Skeletal muscle tissue (tissue), 4 donors: ENCODE results near the gene LILRB2. TPM values are rescaled to one million over a fixed set of nuclear protein-coding genes. Genes with fewer than 3 reads are reported as not detected.

Source experiments
- H3K27ac ChIP-seq: one replicate; pipeline ENCODE4 v1.7.0; 2013; ENCODE audit warnings: mild to moderate bottlenecking, low read depth, low read length, inconsistent platforms
- H3K27me3 ChIP-seq, 3 donors: one replicate each; pipeline ENCODE4 v1.7.0; 2013; ENCODE audit warnings: low read length in 3 of 3; ENCODE audit not compliant: control insufficient read depth in 3 of 3, insufficient read depth in 3 of 3
- H3K36me3 ChIP-seq, 3 donors: one replicate each; pipeline ENCODE4 v1.7.0; 2013; ENCODE audit warnings: low read length in 3 of 3; ENCODE audit not compliant: control insufficient read depth in 3 of 3, insufficient read depth in 3 of 3
- H3K4me1 ChIP-seq, 3 donors: one replicate each; pipeline ENCODE4 v1.7.0; 2013; ENCODE audit warnings: low read length in 3 of 3, mild to moderate bottlenecking in 3 of 3; ENCODE audit not compliant: control insufficient read depth in 3 of 3, insufficient read depth in 3 of 3
- H3K4me3 ChIP-seq, 3 donors: one replicate each; pipeline ENCODE4 v1.7.0; 2013; ENCODE audit warnings: low read length in 3 of 3
- H3K9ac ChIP-seq, 3 donors: one replicate each; pipeline ENCODE4 v1.7.0; 2013; ENCODE audit warnings: low read length in 3 of 3, mild to moderate bottlenecking in 3 of 3, moderate library complexity in 2 of 3, low read depth in 1 of 3
- H3K9me3 ChIP-seq, 3 donors: one replicate each; pipeline ENCODE4 v1.7.0; 2013; ENCODE audit warnings: low read length in 3 of 3; ENCODE audit not compliant: control insufficient read depth in 3 of 3
- total RNA-seq: library from RNA; depleted of rRNA; stranded (reverse); fragments of >200 nt; gene quantifications from one replicate; pipeline ENCODE4 v1.2.3, GENCODE V29; 2014
- donor health status: Osteomylitis.

LILRB2 gene
- total RNA-seq, 1 donor from 2014 or later, result 0.52 TPM

DNA sequence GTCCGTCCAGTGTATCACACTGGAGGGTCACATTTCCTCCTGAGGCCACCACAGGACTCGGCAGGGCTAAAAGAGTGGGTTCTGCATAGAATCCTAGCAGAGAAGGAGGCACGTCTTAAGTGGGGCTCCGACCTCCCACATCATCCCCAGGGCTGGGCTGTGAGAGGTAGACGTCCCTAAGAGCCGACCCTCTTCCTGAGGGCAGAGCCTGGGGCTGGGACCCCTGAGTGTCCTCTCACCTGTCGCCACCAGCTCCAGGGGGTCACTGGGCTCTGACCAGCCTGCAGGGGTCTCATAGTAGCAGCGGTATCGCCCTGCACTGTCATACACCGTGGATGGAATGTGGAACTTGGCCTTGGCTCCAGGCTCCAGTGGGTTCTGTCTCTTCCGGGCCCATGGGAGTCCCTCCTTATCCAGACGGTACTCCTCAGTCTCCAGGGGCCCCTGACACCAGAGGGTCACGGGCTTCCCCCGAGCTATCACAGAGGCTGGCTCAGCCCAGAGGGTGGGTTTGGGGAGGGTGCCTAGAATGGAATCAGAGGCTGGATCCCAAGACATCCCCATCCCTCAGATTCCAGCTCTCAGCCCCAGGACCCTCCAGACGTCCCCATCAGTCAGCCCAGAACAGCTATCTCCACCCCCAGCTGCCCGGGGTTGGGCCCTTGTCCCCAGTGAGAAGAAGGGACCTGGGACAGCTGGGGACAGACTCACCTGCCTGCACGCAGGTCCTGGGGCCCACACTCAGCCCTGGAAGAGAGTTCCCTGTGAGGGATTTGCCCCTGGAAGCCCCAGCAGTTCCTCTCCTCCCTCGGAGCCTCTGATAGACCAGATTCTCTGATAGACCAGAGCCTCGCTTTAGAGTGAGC, 24.4 kb downstream of the LILRB2 start:
- Histone ChIP-seq H3K4me3 (peak overlapping the region in 1 of 3 donors; percentile 30), H3K27ac (no peak overlapping the region), H3K27me3 (peaks cover 15 to 39% (median 30%) of the 10 kb centered on the region in 3 donors), H3K4me1 (no peaks in the 10 kb centered on the region), H3K36me3 (no peaks in the 10 kb centered on the region), H3K9me3 (peaks cover 0 to 2% (median 0%) of the 10 kb centered on the region in 3 donors), H3K9ac (no peak overlapping the region)

DNA sequence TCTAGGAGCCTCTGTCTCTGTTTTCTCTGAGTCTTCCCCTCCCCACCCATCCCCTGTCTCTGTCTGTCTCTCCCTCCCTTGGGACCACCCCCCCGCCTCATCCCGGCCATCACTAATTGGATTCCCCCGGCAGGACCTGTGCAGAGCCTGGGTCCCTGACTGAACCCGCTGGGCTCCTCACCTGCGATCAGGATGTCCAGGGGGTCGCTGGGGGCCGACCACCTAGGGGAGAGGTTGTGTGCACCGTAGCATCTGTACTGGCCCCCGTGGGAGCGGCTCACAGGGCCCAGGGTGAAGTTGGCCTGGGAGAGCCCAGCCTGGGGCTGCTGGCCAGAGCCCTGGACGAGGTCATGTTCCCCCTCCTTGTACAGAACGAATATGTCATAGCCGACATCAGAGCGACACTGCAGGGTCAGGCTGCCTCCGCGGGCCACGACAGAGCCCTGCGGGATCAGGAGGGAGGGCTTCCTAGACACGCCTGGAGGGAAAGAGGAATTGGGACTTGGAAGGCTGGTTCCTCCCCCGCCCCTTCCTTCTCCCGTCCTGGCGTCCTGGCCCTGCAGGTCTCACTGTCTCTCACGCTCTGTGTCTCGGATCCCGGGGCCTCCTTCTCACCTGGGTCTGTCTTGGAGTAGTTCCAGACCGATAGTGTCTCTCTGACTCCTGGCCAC, 25.7 kb downstream of the LILRB2 start:
- Histone ChIP-seq H3K4me1 (no peaks in the 10 kb centered on the region), H3K27ac (no peak overlapping the region), H3K9me3 (peaks cover 0 to 2% (median 0%) of the 10 kb centered on the region in 3 donors), H3K36me3 (no peaks in the 10 kb centered on the region), H3K27me3 (peaks cover 15 to 39% (median 30%) of the 10 kb centered on the region in 3 donors), H3K9ac (no peak overlapping the region), H3K4me3 (peak overlapping the region in 1 of 3 donors; percentile 30)

DNA sequence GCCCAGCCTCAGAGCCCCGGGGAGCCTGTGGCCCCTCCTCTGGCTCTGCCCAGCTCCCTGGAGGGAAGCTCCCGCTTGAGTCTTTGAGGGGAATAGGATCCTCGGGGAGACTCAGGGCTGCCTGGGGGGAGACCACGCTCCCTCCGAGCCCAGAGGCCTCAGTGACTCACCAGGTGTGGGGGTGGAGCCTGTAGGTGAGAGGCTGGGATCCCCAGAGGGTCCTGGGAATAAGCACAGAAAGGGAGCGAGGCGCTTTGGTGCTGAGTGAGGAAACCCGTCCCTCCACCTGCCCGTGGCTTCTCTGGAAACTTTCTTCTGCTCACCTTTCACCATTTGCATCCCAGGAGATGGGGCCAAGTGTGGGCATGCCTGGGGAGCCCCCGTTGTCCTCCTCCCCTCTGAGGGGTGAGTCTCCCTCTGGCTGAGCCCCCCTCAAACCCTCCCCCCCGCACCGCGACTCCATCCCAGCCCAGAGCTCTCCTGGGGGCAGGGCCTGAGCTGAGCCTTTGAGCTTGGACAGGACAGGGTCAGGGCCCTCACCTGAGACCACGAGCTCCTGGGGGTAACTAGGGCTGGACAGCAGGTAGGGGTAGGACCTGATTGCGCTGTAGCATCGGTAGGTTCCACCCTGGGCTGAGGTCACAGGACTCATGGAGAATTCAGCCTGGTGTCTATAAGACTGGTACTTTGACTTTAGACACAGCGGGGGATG, 26.6 kb downstream of the LILRB2 start:
- Histone ChIP-seq H3K27me3 (peaks cover 15 to 39% (median 30%) of the 10 kb centered on the region in 3 donors), H3K27ac (no peak overlapping the region), H3K4me1 (no peaks in the 10 kb centered on the region), H3K9me3 (no peaks in the 10 kb centered on the region), H3K9ac (no peak overlapping the region), H3K4me3 (no peak overlapping the region), H3K36me3 (no peaks in the 10 kb centered on the region)

DNA sequence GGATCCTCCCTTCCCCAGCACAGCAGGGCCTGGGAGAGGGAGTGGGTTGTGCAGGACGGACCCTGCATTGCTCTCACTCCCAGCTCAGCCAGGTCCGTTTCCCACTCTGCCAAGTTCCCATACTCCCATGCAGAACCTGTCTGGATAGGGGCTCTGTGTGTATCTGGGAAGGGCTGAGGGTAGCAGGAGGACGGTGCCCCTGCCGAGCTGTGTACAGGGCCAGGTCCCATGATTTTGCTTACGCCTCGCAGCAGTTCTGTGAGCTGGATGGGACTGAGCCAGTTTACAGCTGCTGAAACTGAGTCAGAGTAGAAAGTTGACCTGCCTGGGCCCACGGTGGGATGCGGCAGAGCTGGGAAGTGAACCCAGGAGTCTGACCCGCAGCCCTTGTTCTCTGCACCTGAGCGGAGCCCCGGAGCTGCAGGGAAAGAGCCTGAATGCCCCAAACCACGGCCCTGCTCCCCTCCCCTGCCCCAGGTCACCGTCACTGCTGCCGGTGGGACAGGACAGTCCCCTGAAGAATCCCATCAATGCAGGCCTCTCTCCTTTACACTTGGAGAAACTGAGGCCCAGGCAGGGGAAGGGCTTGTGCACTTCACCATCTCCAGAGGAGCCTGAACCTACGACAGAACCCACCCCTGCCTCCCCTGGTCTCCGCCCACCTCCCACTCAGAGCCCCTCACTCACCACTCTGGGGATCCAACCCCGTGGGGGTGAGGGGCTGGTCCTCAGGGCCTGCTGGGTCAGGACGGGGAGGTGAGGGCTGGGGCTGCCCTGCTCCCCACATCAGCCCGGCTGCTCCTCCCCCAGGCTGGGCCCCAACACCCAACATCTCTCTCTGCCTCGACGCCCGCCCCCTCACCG, 27.3 kb downstream of the LILRB2 start:
- no peak overlapping the region for H3K4me3 ChIP-seq
- peaks cover 15 to 39% (median 30%) of the 10 kb centered on the region in 3 donors for H3K27me3 ChIP-seq
- H3K27ac ChIP-seq, result no peak overlapping the region
- H3K4me1 ChIP-seq, result no peaks in the 10 kb centered on the region
- H3K36me3 ChIP-seq, result no peaks in the 10 kb centered on the region
- no peak overlapping the region for H3K9ac ChIP-seq
- no peaks in the 10 kb centered on the region for H3K9me3 ChIP-seq

DNA sequence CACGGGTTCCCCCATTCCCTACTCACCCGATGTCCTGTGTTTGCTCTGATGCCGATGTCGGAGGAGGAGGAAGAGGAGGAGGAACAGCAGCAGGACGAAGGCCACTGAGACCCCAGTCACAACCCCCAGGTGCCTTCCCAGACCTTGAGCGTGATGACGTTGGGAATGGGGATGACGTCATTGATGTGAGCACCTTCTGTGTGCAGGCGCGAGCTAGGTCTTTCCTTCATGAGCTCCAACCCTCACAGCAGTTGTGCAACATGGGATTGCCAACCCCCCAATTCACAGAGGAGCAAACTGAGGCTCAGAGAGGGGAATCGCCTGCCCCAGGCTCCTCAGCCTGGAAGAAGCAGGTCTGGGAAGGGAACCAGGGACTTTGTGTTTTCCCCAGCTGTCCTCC, 28.1 kb downstream of the LILRB2 start:
- Histone ChIP-seq H3K4me1 (no peaks in the 10 kb centered on the region), H3K27me3 (peaks cover 15 to 39% (median 30%) of the 10 kb centered on the region in 3 donors), H3K36me3 (no peaks in the 10 kb centered on the region), H3K4me3 (no peak overlapping the region), H3K9me3 (no peaks in the 10 kb centered on the region), H3K27ac (no peak overlapping the region), H3K9ac (no peak overlapping the region)

DNA sequence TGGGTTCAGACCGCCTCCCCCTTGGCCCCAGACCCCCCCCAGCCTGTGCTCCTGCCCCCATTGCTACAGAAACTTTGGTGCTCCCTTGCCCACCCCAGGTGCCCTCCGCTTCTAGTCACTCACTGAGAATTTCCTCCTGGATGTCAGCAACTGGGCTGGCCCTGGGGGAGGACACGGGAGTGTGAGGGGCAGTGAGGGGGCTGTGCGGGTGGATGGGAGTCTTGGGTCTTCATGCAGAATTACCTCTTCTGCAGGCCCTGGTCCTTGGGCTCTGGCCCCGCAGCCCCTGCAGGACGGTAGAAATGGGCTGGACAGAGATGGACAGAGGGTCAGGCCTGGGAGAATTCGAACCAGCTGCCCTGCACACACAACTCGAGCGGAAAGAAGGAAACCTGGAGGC, 28.7 kb downstream of the LILRB2 start:
- Histone ChIP-seq H3K4me1 (no peaks in the 10 kb centered on the region), H3K9ac (no peak overlapping the region), H3K9me3 (no peaks in the 10 kb centered on the region), H3K36me3 (no peaks in the 10 kb centered on the region), H3K27ac (no peak overlapping the region), H3K27me3 (peaks cover 15 to 37% (median 25%) of the 10 kb centered on the region in 3 donors), H3K4me3 (no peak overlapping the region)

DNA sequence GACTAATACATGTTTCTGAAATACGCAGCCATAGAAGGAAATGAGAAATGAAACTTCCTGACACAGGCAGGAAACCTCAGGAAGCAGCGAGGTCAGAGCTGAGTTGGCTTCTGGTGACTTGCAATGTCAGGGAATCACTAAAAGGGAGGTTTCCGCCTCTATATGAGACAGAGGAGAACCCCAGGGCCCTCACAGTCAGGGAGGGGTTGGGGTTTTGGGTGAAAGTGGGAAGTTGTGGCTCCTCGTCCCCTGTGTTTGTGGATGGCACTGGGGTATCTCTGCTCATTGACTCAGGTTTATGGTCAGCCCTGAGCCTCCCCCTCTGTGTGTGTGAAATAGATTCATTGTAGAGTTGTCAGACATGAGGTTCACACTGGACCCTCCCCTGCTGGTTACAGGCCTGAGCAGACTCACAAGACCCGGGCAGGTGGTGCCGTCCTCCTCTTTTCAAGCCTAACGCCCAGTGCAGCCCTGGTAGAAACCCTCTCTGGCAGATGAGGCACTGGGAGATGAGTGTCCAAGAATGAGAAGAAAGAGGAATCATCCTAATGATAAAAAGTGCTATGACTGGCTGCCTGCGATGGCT, 32.8 kb downstream of the LILRB2 start:
- H3K4me3 ChIP-seq, result no peak overlapping the region
- H3K27ac ChIP-seq, result no peak overlapping the region
- no peaks in the 10 kb centered on the region for H3K36me3 ChIP-seq
- H3K4me1 ChIP-seq, result no peaks in the 10 kb centered on the region
- H3K9me3 ChIP-seq, result no peaks in the 10 kb centered on the region
- peaks cover 5 to 8% (median 8%) of the 10 kb centered on the region in 3 donors for H3K27me3 ChIP-seq
- H3K9ac ChIP-seq, result no peak overlapping the region

DNA sequence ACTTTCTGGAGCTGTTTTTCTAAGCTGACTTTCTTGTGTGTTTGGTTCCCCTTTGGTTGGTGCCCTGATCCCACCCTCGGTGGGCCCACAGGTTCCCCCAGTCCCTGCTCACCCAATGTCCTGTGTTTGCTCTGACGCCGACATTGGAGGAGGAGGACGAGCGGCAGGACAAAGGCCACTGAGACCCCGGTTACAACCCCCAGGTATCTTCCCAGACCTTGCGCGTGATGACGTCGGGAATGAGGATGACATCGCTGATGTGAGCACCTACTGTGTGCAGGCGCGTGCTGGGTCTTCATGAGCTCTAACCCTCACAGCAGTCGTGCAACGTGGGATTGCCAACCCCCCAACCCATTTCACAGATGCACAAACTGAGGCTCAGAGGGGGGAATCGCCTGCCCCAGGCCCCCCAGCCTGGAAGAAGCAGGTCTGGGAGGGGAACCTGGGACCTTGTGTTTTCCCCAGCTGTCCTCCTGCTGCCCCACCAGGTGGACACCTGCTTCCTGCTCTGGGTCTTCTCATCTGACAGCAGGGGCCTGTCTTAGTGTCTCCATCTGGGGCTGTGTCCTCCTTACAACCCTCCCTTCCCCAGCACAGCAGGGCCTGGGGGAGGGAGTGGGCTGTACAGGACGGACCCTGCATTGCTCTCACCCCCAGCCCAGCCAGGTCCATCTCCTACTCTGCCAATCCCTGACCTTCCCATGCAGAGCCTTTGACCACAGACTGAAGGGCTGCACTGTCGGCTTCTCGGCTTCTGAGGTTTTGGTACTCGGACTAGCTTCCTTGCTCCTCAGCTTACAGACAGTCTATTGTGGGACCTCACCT, 33.6 kb downstream of the LILRB2 start:
- no peak overlapping the region for H3K9ac ChIP-seq
- no peak overlapping the region for H3K27ac ChIP-seq
- no peaks in the 10 kb centered on the region for H3K4me1 ChIP-seq
- H3K27me3 ChIP-seq, result peaks cover 0 to 6% (median 5%) of the 10 kb centered on the region in 3 donors
- H3K4me3 ChIP-seq, result no peak overlapping the region
- H3K36me3 ChIP-seq, result no peaks in the 10 kb centered on the region
- no peaks in the 10 kb centered on the region for H3K9me3 ChIP-seq
